Fibroblast of skin of back (primary cell): Measurements from ENCODE around the gene ZNF41.

Experiments
- DNase-seq: peaks from one replicate; pipeline ENCODE4 v3.0.0-alpha.2; 2013

ZNF41 gene

DNA sequence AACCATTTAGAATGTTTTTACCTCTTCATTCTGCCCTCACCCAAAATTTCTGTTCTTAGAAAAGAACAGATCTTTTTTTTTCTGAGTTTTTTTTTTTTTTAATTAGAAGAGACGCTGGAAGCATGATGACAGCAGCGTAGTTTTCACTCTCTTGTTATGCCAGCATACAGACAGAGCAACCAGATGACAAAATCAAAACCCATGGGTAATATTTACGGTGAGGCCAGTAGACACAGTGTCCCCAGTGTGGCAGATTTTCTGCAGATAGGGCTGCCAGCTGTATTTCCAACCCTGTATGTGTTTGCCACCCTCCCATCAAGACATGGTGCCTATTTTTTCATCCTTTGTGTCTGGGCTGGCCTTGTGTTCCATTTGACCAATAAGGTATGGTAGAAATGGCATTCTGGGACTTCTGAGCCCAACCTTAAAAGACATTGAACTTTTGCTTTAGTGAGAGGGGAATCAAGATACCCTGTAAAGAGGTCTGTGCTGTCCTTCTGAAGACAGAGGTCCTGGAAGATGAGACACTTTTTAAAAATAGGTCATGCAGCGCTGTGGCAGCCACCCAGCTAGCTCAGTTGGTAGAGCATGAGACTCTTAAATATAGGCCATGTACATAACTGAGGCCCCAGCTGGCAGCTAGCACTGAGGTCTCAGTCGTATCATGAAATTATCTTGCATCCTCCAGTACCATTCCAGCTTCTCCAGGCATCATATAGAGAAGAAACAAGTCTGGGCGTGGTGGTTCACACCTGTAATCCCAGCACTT lies 6.7 kb upstream of the ZNF41 start:
- DNase-seq, result no peak

DNA sequence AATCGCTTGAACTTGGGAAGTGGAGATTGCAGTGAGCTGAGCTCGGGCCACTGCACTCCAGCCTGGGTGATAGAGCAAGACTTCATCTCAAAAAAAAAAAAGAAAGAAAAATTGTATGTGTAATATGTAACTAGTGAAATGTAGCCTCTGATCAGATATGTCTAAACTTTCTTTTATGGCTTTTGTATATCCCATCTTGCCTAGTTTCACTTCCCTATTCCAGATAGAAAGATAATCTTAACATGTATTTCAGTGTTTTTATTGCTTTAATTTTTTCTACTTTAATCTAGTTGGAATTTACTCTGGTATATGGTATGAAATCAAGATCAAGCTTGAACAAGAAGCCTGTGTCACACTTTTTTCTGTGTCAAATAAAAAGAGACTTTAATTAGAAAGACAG lies 1.9 kb upstream of the ZNF41 start:
- no peak for DNase-seq

DNA sequence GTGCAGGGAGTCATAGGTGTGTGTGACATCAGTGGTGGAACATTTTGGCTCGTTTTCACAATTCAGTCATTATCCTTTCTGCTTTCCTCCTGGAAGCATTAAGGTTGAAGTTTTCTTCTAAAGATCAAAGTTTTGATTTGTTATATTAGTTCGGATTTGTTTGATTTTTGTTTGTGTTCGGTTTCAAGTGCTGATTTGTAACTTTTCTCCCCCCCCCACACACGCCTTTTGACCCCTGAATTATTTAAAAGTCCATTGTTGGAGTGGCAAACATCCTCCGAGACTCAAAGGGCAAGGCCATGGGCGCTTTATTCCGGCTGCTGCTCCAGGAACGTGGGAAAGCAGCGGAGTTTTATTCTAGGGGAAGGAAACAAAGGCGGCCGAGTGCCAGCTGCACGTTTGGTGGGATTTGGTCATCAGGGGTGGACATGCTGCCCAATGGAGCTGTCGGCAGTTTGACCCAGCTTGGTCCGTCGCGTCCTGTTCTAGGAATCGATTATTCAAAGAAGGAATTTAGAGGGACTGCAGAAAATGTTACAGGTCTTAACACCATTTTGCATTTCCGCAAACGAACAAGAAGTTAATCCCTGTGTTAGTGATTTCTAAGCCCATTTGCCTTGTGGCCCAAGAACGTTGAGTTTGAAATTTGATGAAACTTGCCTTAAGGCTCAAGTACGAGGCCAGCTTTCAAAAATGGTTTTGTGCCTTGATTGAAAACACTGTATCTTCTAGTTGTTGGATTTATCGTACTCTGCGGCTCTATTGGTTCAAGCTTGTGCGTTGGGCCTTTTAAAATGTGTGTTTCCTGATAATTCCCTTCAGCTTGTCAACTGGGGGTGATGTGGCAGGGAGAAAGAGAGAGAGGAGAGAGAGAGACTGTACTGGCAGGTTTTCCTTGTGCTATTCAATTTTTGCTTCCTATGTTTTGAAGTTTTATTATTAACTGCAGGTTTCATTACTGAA lies 565 bp upstream of the ZNF41 start:
- peak; percentile 37 for DNase-seq

DNA sequence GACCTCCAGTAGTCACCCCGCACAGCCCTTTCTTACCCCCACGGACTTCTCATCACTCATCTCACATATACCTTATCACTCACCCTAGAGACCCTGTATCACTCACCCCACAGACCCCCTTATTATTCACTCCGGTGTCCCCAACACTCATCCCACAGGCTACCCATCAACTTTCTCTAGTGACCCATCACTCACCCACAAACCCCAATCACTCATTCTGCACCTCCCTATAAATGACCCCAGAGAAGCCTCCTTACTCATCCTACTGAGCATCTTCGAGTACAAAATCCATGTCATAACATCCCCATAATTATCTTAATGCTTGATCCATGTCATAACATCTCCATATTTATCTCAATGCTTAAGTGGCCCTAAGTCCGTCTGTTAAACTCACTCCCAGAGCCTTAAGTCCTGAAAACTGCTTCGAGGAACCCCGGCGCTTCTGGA lies 934 bp downstream of the ZNF41 start:
- no peak for DNase-seq

DNA sequence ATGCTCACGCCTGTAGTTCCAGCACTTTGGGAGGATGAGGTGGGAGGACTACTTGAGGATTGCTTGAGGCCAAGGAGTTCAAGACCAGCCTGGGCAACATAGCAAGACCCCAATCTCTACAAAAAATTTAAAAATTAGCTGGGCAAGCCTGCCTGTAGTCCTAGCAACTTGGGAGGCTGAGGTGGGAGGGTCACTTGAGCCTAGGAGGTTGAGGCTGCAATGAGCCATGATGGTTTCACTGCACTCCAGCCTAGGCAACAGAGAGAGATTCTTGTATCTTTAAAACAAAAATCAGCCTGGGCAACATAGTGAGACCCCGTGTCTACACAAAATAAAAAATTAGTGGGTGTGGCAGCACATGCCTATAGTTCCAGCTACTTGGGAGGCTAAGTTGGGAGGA lies 1.9 kb downstream of the ZNF41 start:
- DNase-seq, result no peak

DNA sequence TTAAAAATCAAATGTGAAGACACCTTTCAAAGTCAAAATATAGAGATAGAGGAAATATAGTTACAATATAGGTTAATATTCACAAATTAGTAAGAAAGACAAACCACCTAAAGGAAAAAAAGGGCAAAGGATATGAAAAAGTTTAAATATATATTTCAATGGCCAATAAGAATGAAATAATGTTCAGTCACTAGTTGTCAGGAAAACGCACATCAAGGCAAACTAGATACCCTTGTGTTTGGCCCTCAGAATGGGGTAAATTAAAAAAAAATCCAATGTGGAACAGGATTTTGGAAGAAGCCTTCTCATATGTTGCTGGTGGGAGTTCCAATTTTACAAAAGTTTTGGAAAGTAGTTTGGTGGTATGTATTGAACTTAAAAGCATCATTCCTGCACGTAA lies 2.4 kb downstream of the ZNF41 start:
- DNase-seq, result no peak

DNA sequence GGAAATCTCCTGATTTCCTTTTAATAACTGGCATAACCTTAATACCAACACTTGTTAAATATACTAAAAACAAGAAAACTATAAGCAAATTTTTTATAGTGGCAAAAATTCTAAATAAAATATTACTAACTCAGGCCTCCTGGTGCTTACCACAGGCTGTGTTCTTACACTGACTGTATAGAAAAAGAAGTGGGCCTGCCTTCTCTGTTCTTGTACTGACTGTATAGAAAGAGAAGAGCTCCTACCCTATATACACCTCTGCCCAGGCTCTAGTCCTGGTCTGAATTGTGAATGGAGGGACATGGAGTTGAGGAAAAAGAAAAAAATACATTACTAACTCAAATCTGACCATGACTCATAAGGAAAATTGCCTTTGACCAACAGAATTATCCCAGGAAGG lies 7.5 kb downstream of the ZNF41 start:
- DNase-seq, result no peak

DNA sequence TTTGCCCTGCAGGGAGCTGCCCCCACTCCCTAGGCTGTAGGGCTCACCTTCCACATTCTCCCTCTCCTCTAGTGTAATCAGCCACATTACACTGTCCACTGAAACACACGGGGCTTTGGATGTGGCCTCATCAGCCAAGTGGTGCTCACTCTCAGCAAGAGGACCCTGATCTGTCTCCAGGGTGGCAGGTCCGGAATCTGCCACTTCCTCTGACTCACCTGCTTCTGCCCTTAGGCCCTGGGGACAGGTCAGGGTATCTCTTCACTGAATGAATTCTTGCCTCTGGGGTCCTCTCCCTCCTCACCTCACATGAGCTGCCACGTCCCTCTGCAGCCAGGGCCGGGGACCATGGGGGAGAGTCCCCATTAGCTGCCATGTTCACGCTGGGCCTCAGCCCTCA lies 15.9 kb downstream of the ZNF41 start:
- no peak for DNase-seq

DNA sequence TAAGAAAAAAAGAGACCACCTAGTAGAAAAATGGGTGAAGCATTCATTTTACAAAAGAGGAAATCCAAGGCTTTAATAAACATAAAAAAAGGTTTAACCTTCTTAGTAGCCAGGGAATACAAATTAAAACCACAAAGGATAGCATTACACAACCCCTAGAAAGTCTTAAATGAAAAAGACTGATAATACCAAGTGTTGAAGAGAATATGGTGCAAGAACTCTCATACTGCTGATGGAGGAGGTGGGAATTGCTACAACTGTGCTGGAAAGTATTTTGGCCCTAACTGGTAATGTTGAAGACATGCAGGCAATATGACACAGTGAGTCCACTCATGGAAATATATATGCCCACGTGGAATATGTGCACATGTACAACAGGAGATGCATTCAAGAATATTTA lies 22.5 kb downstream of the ZNF41 start:
- DNase-seq, result no peak

DNA sequence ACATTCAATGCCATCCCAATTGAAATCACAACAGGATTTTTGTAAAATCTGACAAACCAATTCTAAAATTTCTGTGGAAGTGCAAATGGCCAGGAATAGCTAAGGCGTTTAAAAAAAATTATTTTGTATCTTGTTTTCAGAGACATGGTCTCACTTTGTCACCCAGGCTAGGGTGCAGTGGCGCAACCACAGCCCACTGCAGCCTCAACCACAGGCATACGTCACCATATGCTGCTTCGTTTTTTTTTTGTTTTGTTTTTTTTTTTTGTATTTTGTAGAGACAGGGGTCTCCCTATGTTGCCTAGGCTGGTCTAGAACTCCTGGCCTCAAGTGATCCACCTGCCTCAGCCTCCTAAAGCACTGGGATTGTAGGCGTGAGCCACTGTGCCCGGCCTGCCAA lies 24.5 kb downstream of the ZNF41 start:
- DNase-seq, result no peak

DNA sequence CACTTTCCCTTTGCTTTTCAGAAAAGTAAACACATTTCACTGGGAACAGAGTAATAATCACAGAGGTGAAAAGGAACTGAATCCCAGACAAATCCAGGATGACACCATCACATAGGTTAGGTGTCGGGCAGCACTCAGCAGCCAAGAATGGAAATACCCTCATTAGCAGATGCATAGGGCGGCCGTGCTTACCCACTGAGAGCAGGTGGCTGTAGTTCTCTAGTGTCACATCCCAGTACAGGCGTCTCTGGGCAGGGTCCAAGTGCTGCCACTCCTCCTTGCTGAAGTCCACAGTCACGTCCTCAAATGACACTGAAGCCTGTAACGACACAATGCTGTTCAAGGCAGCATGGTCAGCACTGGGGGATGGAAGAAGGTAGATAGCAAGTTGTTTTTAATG lies 26.9 kb downstream of the ZNF41 start:
- no peak for DNase-seq

DNA sequence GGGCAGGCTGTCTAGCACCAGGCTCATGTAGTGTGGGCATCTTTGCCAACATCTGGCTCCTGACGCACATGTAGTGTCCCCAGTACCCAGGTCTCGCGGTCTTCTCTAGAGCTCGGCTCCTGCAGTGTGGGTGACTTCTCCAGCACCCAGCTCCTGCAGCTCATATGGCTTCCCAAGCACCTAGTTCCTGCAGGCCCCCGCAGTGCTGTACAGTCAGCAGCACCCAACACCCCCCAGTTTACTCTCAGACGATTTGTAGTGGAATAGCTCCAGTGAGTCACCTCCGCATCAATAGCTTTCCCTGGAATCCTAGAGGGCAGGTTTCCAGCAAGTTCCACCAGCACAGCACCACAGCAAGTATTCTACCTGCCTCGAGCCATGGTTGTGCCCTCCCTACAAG lies 30.9 kb downstream of the ZNF41 start:
- DNase-seq, result no peak

DNA sequence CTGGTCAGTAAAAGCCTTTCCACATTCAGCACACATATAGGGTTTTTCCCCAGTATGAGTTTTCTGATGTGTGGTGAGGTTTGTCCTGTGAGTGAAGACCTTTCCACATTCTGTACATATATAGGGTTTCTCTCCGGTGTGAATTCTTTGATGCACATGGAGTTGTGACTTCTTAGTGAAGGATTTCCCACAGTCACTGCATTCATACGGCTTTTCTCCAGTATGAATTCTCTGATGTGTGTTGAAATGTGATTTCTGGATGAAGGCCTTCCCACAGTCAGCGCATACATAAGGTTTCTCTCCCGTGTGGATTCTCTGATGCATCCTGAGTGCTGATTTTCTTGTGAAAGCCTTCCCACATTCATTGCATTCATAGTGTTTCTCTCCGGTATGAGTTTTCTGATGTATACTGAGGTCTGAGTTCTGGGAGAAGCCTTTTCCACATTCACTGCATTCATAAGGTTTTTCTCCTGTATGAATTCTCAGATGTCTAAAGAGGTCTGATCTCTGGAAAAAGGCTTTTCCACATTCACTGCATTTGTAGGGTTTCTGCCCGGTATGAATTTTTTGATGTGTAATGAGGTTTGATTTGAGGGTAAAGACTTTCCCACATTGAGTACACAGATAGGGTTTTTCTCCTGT lies 34.7 kb downstream of the ZNF41 start:
- no peak for DNase-seq

DNA sequence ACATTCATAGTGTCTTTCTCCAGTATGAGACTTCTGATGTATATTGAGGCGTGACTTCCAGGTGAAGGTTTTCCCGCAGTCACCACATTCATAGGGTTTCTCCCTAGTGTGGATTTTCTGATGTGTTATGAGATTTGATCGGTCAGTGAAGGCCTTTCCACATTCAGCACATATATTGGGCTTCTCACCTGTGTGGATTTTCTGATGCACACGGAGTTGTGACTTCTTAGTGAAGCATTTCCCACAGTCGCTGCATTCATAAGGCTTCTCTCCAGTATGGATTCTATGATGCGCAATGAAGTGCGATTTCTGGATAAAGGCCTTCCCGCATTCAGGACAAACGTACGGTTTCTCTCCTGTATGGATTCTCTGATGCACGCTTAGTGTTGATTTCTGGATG lies 35.4 kb downstream of the ZNF41 start:
- no peak for DNase-seq

DNA sequence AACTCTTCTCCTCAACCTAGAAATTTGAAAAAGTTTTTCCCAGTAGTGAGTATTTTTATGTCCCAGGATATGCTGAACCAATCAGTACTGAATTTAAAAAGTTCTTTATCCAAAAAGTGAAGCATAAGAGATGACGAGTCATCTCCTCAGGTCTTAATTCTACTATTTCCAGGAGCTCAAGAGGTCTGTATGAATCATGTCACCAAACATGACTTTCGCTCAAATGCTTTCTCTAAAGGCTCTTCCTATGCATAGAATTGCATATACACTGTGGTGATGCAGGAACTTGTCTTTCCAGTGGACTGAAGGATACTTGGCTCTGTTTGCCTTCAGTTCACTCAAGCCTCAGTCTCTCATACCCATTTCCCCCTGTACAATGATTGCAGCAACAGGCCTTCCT lies 36.1 kb downstream of the ZNF41 start:
- DNase-seq, result no peak

DNA sequence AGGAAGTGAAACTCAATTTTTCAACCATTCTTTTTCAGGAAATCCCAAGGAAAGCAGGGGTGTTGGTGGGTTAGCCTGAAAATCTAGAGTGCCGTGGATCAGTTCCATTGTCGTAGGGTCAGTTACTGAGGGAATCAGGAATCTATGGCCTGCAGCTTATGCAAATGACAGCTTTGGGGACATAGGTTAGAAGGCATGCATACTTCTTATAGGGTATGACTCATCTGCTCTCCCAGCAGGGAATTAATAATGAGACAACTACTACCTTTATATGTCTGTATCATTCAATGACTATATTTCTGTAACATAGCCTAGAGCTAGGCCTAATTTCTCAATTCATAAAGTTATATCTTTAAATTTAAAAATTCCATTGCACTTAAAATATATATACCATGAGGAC lies 36.6 kb downstream of the ZNF41 start:
- DNase-seq, result peak; percentile 4

DNA sequence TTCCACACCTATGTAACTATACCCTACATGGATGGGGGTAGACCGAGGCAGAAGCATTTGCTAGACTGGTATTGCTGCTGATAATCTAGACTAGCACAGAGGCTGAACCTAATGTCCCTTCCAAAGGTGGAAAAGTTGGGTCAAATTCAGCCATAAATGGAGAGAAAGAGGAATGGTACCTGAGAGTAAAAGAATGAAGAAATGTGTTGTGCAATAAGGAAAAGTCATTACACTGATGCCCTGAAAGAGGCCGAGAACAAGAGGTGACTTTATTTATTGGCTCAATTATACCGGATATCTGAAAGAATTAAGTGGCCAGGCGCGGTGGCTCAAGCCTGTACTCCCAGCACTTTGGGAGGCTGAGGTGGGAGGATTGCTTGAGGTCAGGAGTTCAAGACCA lies 52.1 kb downstream of the ZNF41 start:
- DNase-seq, result no peak

DNA sequence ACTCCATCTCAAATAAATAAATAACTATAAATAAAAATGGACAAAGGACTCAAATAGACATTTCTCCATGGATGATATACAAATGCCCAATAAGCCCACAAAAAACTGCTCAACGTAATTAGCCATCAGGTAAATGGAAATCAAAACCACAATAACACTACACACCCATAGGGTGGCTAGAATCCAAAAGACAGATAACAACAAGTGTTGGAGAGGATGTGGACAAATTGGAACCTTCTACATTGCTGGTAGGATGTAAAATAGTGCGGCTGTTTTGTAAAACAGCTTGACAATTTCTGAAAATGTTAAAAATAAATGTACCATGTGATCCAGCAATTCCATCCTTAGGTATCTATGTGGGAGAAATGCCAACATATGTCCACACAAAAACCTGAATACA lies 60.6 kb downstream of the ZNF41 start:
- no peak for DNase-seq

DNA sequence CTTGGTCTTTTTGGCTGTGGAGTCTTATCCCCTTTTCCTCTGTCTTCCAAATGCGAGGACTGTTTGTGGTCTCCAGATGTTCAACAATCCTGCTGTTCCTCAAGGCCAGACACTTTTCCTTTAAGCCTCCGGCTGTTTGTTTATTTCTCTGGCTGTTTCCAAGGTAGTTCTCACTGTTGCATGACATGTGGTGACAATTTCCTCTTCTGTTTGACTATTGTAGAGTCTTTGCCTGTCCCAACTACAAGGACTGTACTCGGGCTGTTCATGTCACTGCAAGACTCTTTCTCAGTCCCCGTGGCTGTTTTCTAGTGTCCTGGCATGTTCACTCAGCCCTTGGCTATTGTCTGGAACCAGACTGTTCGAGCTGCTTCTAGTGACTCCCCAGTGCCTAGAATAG lies 62.1 kb downstream of the ZNF41 start:
- DNase-seq, result no peak

DNA sequence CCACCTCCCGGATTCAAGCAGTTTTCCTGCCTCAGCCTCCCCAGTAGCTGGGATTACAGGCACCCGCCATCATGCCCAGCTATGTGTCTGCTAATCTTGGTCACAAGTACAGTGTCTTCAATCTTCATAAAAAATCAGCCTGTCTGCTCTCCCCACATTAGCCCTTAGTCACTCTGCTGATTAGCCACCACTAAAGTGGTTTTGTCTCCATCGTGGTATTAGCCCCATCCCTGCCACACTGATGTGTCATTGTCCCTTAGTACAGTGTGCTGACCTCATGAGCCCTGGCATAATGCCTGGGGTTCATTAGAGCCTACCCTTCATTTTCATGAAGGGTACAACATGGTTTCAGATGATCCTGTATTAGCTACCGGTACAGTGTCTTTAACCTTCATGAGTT lies 62.8 kb downstream of the ZNF41 start:
- peak; percentile 3 for DNase-seq

DNA sequence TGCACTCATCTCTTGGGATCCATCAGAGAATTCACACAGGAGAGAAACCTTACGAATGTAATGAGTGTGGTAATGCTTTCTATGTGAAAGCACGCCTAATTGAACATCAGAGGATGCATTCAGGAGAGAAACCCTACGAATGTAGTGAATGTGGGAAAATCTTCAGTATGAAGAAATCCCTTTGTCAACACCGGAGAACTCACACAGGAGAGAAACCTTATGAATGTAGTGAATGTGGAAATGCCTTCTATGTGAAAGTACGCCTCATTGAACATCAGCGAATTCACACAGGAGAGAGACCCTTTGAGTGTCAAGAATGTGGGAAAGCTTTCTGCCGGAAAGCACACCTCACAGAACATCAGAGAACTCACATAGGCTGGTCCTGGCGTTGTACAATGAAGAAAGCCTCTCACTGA lies 69.8 kb downstream of the ZNF41 start:
- no peak for DNase-seq
